IMR-90 (cell line): Measurements from ENCODE around the gene CTNND2. TPM values are rescaled to one million over a fixed set of nuclear protein-coding genes. Genes with fewer than 3 reads are reported as not detected.

Source experiments
- ATAC-seq: fragments of 200-7000 bp; cut with Tn5 transposase; 2 replicates; pipeline ENCODE4 v1.9.1; 2020; ENCODE audit warnings: low read depth, mild to moderate bottlenecking, moderate library complexity
- BruUV-seq: library from RNA; stranded (reverse); fragments of 400-500 nt; replicated peaks from 2 replicates; lab custom pipeline; 2021; lab: Mats Ljungman, UMichigan
- CTCF ChIA-PET: fragments of 300-600 bp; formaldehyde crosslinking; extraction: SDS; loops from one replicate; lab custom pipeline; 2021; ENCODE audit warnings: antibody characterized with exemption; lab: Yijun Ruan, JAX
- POLR2A ChIA-PET: fragments of 300-600 bp; sonication (Branson Sonifier 250); formaldehyde crosslinking; loops from one replicate; lab custom pipeline; 2022; ENCODE audit warnings: antibody characterized with exemption; ENCODE audit not compliant: unreplicated experiment; lab: Charles Lee
- DNase-seq: peaks from one replicate; pipeline ENCODE4 v3.0.0; 2013
- H2AFZ ChIP-seq: replicated peaks from 2 replicates; pipeline ENCODE3; 2013; ENCODE audit warnings: low read length, mild to moderate bottlenecking; ENCODE audit not compliant: poor library complexity
- H2AK5ac ChIP-seq: 2 replicates; pipeline ENCODE4 v1.6.1; 2013; ENCODE audit warnings: low read depth, low read length, inconsistent platforms
- H2AK9ac ChIP-seq: replicated peaks from 2 replicates; pipeline ENCODE3; 2013; ENCODE audit warnings: mild to moderate bottlenecking, low read depth, low read length, moderate library complexity; ENCODE audit not compliant: poor library complexity
- H2BK120ac ChIP-seq: 2 replicates; pipeline ENCODE4 v1.6.1; 2013; ENCODE audit warnings: low read depth, low read length, inconsistent platforms
- H2BK15ac ChIP-seq: 3 replicates; pipeline ENCODE4 v1.6.1; 2013; ENCODE audit warnings: low read depth, low read length, inconsistent platforms
- H2BK20ac ChIP-seq: 2 replicates; pipeline ENCODE4 v1.6.1; 2013; ENCODE audit warnings: low read depth, mild to moderate bottlenecking, inconsistent platforms, low read length, moderate library complexity
- H2BK5ac ChIP-seq: 2 replicates; pipeline ENCODE4 v1.6.1; 2013; ENCODE audit warnings: mild to moderate bottlenecking, low read depth, low read length, inconsistent platforms; ENCODE audit not compliant: poor library complexity, severe bottlenecking
- H3K14ac ChIP-seq: replicated peaks from 2 replicates; pipeline ENCODE4 v1.6.1; 2013; ENCODE audit warnings: low read depth, low read length, inconsistent platforms
- H3K18ac ChIP-seq: 2 replicates; pipeline ENCODE4 v1.6.1; 2013; ENCODE audit warnings: low read depth, low read length, control low read depth
- H3K23ac ChIP-seq: 2 replicates; pipeline ENCODE4 v1.6.1; 2013; ENCODE audit warnings: low read depth, low read length, inconsistent platforms
- H3K27ac ChIP-seq: 2 replicates; pipeline ENCODE4 v1.5.1; 2013; ENCODE audit warnings: mild to moderate bottlenecking, control low read depth, low read length; ENCODE audit not compliant: insufficient read depth
- H3K27me3 ChIP-seq: 2 replicates; pipeline ENCODE4 v1.6.1; 2013; ENCODE audit warnings: low read length; ENCODE audit not compliant: control insufficient read depth, insufficient read depth
- H3K36me3 ChIP-seq: 2 replicates; pipeline ENCODE4 v1.6.1; 2013; ENCODE audit warnings: low read length, mixed read lengths; ENCODE audit not compliant: control insufficient read depth, insufficient read depth
- H3K4ac ChIP-seq: 2 replicates; pipeline ENCODE4 v1.6.1; 2013; ENCODE audit warnings: low read depth, low read length, inconsistent platforms
- H3K4me1 ChIP-seq: 2 replicates; pipeline ENCODE4 v1.6.1; 2013; ENCODE audit warnings: low read length, mixed read lengths; ENCODE audit not compliant: control insufficient read depth, insufficient read depth
- H3K4me2 ChIP-seq: 2 replicates; pipeline ENCODE4 v1.6.1; 2013; ENCODE audit warnings: low read depth, mild to moderate bottlenecking, control low read depth, low read length, moderate library complexity
- H3K4me3 ChIP-seq: 2 replicates; pipeline ENCODE4 v1.5.1; 2013; ENCODE audit warnings: low read depth, mild to moderate bottlenecking, control low read depth, low read length, moderate library complexity; ENCODE audit not compliant: insufficient read depth
- H3K56ac ChIP-seq: 2 replicates; pipeline ENCODE4 v1.6.1; 2013; ENCODE audit warnings: low read length, inconsistent platforms; ENCODE audit not compliant: insufficient read depth; ENCODE audit errors: extremely low read depth
- H3K79me1 ChIP-seq, 2 experiments: 2 replicates each; pipeline ENCODE4 v1.6.1; 2013; ENCODE audit warnings: low read length in 2 of 2, inconsistent platforms in 1 of 2, low read depth in 1 of 2
- H3K9ac ChIP-seq: 2 replicates; pipeline ENCODE4 v1.6.1; 2013; ENCODE audit warnings: low read depth, low read length, control low read depth
- H3K9me1 ChIP-seq: 2 replicates; pipeline ENCODE4 v1.6.1; 2013; ENCODE audit warnings: low read length, inconsistent platforms; ENCODE audit not compliant: insufficient read depth
- H3K9me3 ChIP-seq: 2 replicates; pipeline ENCODE4 v1.6.1; 2013; ENCODE audit warnings: low read length; ENCODE audit not compliant: control insufficient read depth, insufficient read depth
- H4K20me1 ChIP-seq: 2 replicates; pipeline ENCODE4 v1.6.1; 2013; ENCODE audit warnings: low read length, inconsistent platforms; ENCODE audit not compliant: insufficient read depth
- H4K5ac ChIP-seq: 2 replicates; pipeline ENCODE4 v1.6.1; 2013; ENCODE audit warnings: mild to moderate bottlenecking, low read depth, low read length, control low read depth
- H4K8ac ChIP-seq, 2 experiments: 2 replicates each; pipeline ENCODE4 v1.6.1; 2013; ENCODE audit warnings: low read depth in 2 of 2, low read length in 2 of 2, control low read depth in 1 of 2, inconsistent platforms in 1 of 2
- H4K91ac ChIP-seq: 2 replicates; pipeline ENCODE4 v1.6.1; 2013; ENCODE audit warnings: low read depth, low read length, inconsistent platforms; ENCODE audit not compliant: insufficient read depth
- CHD1 ChIP-seq: IDR thresholded peaks from 2 replicates; pipeline ENCODE4 v1.6.1; 2012; ENCODE audit warnings: low read depth, low read length, improper control_type of control experiment
- MAFK ChIP-seq: IDR thresholded peaks from 2 replicates; pipeline ENCODE4 v1.6.1; 2012; ENCODE audit warnings: low read depth, low read length, improper control_type of control experiment
- WGBS, 2 experiments: methylation state at CpG; one replicate each; pipeline versions ENCODE4 v1.1.5 to v1.1.7; 2013; ENCODE audit warnings: missing lambda C conversion rate in 2 of 2; ENCODE audit not compliant: insufficient read length in 1 of 2; ENCODE audit errors: extremely low coverage in 2 of 2; 5-methylcytosine and 5-hydroxymethylcytosine counted together
- dilution Hi-C: fragments of 300-500 bp; cut with HindIII; formaldehyde crosslinking; loops from one replicate; pipeline ENCODE4 v1.14.3; 2018; ENCODE audit warnings: low sequenced_read_pairs; ENCODE audit not compliant: unreplicated experiment
- in situ Hi-C: fragments of 300-500 bp; cut with MboI; formaldehyde crosslinking; loops from 3 replicates; pipeline ENCODE4 v1.14.3; 2019; ENCODE audit warnings: low sequenced_read_pairs, inconsistent platforms, mixed read lengths
- intact Hi-C: fragments of 100-400 bp; cut with micrococcal nuclease; formaldehyde crosslinking; loops from 2 replicates; pipeline ENCODE4 v1.10.0; 2022
- polyA plus RNA-seq, 3 experiments: library from polyadenylated mRNA; depleted of rRNA; stranded (reverse); fragments of >200 nt; gene quantifications; 2 replicates each; pipeline ENCODE4 v1.2.3, GENCODE V29; 2012; ENCODE audit warnings: low replicate concordance in 1 of 3
- total RNA-seq: library from RNA; depleted of rRNA; stranded (reverse); fragments of >200 nt; gene quantifications from 2 replicates; pipeline ENCODE4 v1.2.3, GENCODE V29; 2012

CTNND2 gene
- total and polyA plus RNA-seq, 2 of the 4 experiments (the other 2 are of a cell fraction): not detected

DNA sequence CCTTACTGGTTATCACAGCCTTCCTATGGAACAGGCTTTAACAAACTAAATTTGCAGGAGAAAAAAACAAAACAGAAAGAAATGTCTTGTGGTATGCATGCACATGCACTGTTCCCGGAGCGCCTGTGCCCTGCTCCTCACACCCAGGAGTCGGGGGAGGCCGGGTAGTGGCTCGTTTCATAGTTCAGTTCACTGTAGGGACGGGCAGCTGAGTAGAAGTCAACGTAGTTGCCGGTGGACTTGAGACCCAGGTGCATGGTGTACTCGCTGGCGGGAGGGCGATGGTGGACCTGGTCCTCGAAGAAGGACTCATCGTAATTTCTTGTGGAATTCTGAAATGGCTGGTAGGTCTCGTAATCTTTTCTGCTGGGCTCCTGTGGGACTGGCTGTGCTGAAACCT, 930.9 kb downstream of the CTNND2 start:
- TF ChIP-seq CHD1 (no peak), MAFK (no peak)
- Histone ChIP-seq H3K18ac (no peak overlapping the region), H3K79me1 (no peaks in the 10 kb centered on the region), H3K23ac (no peak overlapping the region), H3K36me3 (no peaks in the 10 kb centered on the region), H3K4me1 (no peaks in the 10 kb centered on the region), H2BK120ac (no peak overlapping the region), H2AK5ac (no peak overlapping the region), H4K8ac (no peak overlapping the region), H2BK20ac (no peak overlapping the region), H3K9me3 (no peaks in the 10 kb centered on the region; the same call in 1 of the 2 replicates), H4K5ac (no peak overlapping the region), H2AK9ac (no peak overlapping the region), H3K56ac (no peak overlapping the region), H3K27ac (no peak overlapping the region), H3K9ac (no peak overlapping the region), H4K20me1 (no peaks in the 10 kb centered on the region), H4K91ac (no peak overlapping the region), H3K4me2 (no peak overlapping the region), H3K14ac (no peak overlapping the region), H2BK15ac (no peak overlapping the region), H3K4ac (no peak overlapping the region), H3K27me3 (peaks cover 22% of the 10 kb centered on the region), H3K9me1 (no peaks in the 10 kb centered on the region), H2BK5ac (no peak overlapping the region), H3K4me3 (no peak overlapping the region), H2AFZ (no peak overlapping the region)
- in situ Hi-C loops: no loop called here
- POLR2A ChIA-PET: no interaction called here
- dilution Hi-C loops: no loop called here
- ATAC-seq (no peak), DNase-seq (no peak)
- BruUV-seq: no TSS peak
- intact Hi-C loops: no loop called here
- CTCF ChIA-PET: no interaction called here
- 63% methylated on average over 7 of the region's 14 CpGs; no CpG with 5 or more reads in 1 of the 2 experiments for WGBS, 2 experiments
